Hepatocyte (in vitro differentiated cells): ENCODE data around the gene CNP. TPM values are rescaled to one million over a fixed set of nuclear protein-coding genes. Genes with fewer than 3 reads are reported as not detected.
A peak's percentile ranks its signal among the peaks of the same experiment; 100 is the strongest.

Source experiments
- DNase-seq: peaks from one replicate; pipeline ENCODE4 v3.0.0-alpha.2; 2016; ENCODE audit warnings: low spot score
- H2AFZ ChIP-seq: fragments of 200-600 bp; sonication (generic); 2 replicates; pipeline ENCODE4 v1.6.0; 2016; ENCODE audit warnings: antibody characterized with exemption, mild to moderate bottlenecking
- H3K27ac ChIP-seq: fragments of 200-600 bp; sonication (generic); 2 replicates; pipeline ENCODE4 v1.5.1; 2016; ENCODE audit warnings: mild to moderate bottlenecking
- H3K27me3 ChIP-seq: fragments of 200-600 bp; sonication (generic); 2 replicates; pipeline ENCODE4 v1.6.1; 2016
- H3K36me3 ChIP-seq: fragments of 200-600 bp; sonication (generic); replicated peaks from 2 replicates; pipeline ENCODE4 v1.5.1; 2016; ENCODE audit warnings: low read depth; ENCODE audit not compliant: insufficient read depth
- H3K4me1 ChIP-seq: fragments of 200-600 bp; sonication (generic); 2 replicates; pipeline ENCODE4 v1.5.1; 2016; ENCODE audit warnings: mild to moderate bottlenecking, moderate library complexity; ENCODE audit not compliant: insufficient read depth
- H3K4me2 ChIP-seq: fragments of 200-600 bp; sonication (generic); 2 replicates; pipeline ENCODE4 v1.6.0; 2016
- H3K4me3 ChIP-seq: fragments of 200-600 bp; sonication (generic); 2 replicates; pipeline ENCODE4 v1.5.1; 2016; ENCODE audit warnings: mild to moderate bottlenecking
- H3K79me2 ChIP-seq: fragments of 200-600 bp; sonication (generic); 2 replicates; pipeline ENCODE4 v1.6.0; 2017; ENCODE audit warnings: mild to moderate bottlenecking
- H3K9me2 ChIP-seq: fragments of 200-600 bp; sonication (generic); replicated peaks from 2 replicates; pipeline ENCODE4 v1.6.0; 2017; ENCODE audit warnings: mild to moderate bottlenecking; ENCODE audit not compliant: insufficient read depth
- H3K9me3 ChIP-seq: fragments of 200-600 bp; sonication (generic); 2 replicates; pipeline ENCODE4 v1.5.1; 2016; ENCODE audit warnings: low read depth, mild to moderate bottlenecking
- H4K20me1 ChIP-seq: fragments of 200-600 bp; sonication (generic); 2 replicates; pipeline ENCODE4 v1.6.0; 2016; ENCODE audit warnings: mild to moderate bottlenecking; ENCODE audit not compliant: insufficient read depth, poor library complexity, severe bottlenecking
- EZH2 ChIP-seq: fragments of 200-600 bp; sonication (generic); IDR thresholded peaks from 2 replicates; pipeline ENCODE4 v1.6.1; 2016; ENCODE audit warnings: antibody characterized with exemption, mild to moderate bottlenecking, borderline replicate concordance
- EZH2phosphoT487 ChIP-seq: fragments of 200-600 bp; sonication (generic); IDR thresholded peaks from one replicate; pipeline ENCODE4 v1.6.1; 2018; ENCODE audit warnings: antibody characterized with exemption, mild to moderate bottlenecking, low read depth, moderate library complexity; ENCODE audit not compliant: unreplicated experiment, severe bottlenecking
- WGBS: methylation state at CpG from one replicate; pipeline ENCODE4 v1.1.6; 2016; ENCODE audit warnings: low lambda C conversion rate; ENCODE audit errors: missing lambda C conversion rate; 5-methylcytosine and 5-hydroxymethylcytosine counted together
- polyA plus RNA-seq: library from polyadenylated mRNA; unstranded; fragments of >200 nt; fragmentation: Nextera tagmentation; extraction: Ambion mirVana; gene quantifications from 2 replicates; pipeline ENCODE4 v1.2.1, GENCODE V29; 2016
- total RNA-seq: library from RNA; depleted of rRNA; stranded (reverse); fragments of >200 nt; gene quantifications from 2 replicates; pipeline ENCODE4 v1.2.3, GENCODE V29; 2014
- TF ChIP-seq, protein P1 (sequence below): fragments of 200-600 bp; sonication (generic); IDR thresholded peaks from 2 replicates; pipeline ENCODE4 v1.5.1; 2016; ENCODE audit warnings: antibody characterized with exemption, mild to moderate bottlenecking; ENCODE audit not compliant: poor library complexity

The CNP gene
- total and polyA plus RNA-seq, 2 experiments from 2014 or later, result 61.4 to 97.0 TPM

DNA sequence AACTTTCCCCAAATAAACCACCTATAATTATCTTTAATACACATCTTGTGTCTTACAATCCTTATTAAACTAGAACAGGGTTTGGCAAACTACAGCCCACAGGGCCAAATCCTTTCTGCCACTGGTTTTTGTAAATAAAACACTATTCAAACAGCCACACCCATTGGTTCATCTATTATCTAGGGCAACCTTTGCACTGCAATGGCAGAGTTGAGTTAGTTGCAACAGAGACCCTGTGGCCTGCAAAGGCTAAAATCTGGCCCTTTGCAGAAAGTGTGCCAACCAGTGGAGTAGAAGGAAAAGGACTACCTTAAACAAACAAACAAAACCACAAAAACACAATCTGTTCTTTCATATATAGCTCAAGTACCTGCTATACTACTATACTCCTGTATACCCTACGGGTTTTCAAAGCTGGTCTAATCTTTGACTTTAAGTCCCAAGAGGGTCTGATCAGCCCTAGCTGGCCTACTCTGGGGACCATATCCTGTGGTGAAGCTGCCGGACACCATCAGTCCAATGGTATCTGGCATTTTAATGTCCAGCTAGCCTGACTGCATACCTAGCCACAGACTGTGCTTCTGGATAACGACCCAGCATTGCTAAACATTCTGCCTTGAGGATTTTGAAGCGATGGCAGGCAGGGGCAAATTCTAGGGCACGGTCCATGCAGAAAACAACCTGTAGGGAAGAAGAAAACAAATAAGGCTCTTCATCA lies 23.3 kb downstream of the CNP start:
- H3K9me2 ChIP-seq, result no peaks in the 10 kb centered on the region
- peak overlapping the region; percentile 18 for H3K4me2 ChIP-seq
- no peak for TF ChIP-seq EZH2phosphoT487
- TF ChIP-seq, protein P1, sequence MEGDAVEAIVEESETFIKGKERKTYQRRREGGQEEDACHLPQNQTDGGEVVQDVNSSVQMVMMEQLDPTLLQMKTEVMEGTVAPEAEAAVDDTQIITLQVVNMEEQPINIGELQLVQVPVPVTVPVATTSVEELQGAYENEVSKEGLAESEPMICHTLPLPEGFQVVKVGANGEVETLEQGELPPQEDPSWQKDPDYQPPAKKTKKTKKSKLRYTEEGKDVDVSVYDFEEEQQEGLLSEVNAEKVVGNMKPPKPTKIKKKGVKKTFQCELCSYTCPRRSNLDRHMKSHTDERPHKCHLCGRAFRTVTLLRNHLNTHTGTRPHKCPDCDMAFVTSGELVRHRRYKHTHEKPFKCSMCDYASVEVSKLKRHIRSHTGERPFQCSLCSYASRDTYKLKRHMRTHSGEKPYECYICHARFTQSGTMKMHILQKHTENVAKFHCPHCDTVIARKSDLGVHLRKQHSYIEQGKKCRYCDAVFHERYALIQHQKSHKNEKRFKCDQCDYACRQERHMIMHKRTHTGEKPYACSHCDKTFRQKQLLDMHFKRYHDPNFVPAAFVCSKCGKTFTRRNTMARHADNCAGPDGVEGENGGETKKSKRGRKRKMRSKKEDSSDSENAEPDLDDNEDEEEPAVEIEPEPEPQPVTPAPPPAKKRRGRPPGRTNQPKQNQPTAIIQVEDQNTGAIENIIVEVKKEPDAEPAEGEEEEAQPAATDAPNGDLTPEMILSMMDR, result no peak
- TF ChIP-seq EZH2, result no peak
- peak overlapping the region; percentile 58 for H3K27ac ChIP-seq
- no peak overlapping the region for H2AFZ ChIP-seq
- peaks cover 17% of the 10 kb centered on the region for H3K4me1 ChIP-seq
- 76% methylated on average over 5 of the region's 5 CpGs for WGBS
- no peaks in the 10 kb centered on the region for H4K20me1 ChIP-seq
- peaks cover 9% of the 10 kb centered on the region for H3K36me3 ChIP-seq
- no peaks in the 10 kb centered on the region for H3K9me3 ChIP-seq
- H3K4me3 ChIP-seq, result no peak overlapping the region
- no peaks in the 10 kb centered on the region for H3K27me3 ChIP-seq
- peaks cover 9% of the 10 kb centered on the region for H3K79me2 ChIP-seq
- DNase-seq, result peak; percentile 30

DNA sequence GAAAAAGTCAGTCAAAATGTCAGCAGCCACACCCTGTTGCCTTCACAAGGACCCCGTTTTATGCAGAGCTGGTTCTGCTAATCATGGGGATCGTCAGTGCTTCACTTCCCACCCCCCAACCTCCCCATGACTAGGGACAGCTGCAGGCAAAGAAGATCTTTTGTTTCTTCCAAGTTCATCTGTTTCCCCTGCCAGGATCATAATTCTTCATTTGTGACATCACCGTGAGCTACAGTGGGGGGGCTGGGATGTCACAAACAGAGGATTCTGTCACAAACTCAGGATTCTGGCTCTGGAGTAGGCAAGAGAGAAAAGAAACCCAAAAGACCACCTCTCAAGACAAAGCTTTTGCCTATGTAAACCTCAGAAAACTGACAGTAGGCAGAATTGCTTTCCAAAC lies 26.0 kb downstream of the CNP start:
- Histone ChIP-seq H3K27ac (no peak overlapping the region), H2AFZ (no peak overlapping the region), H3K4me2 (no peak overlapping the region), H3K4me3 (no peak overlapping the region), H3K27me3 (no peaks in the 10 kb centered on the region), H3K36me3 (peaks cover 9% of the 10 kb centered on the region), H3K4me1 (peaks cover 17% of the 10 kb centered on the region), H3K79me2 (peaks cover 14% of the 10 kb centered on the region), H3K9me3 (no peaks in the 10 kb centered on the region), H3K9me2 (no peaks in the 10 kb centered on the region), H4K20me1 (no peaks in the 10 kb centered on the region)
- no peak for DNase-seq
- TF ChIP-seq EZH2phosphoT487, result no peak
- WGBS, result 93% methylated on average over 3 of the region's 3 CpGs

DNA sequence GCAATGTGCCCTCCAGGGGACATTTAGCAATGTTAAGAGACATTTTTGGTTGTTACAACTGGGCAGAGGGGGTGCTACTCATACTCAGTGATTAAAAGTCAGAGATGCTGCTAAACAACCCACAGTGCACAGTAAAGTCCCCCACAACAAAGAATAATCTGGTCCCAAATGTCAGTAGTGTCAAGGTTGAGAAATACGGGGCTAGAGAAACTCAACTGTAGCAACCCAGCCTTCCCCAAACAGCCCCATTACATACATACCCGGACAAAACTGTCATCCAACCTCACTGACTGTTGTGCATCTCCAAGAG lies 30.2 kb downstream of the CNP start:
- H3K4me3 ChIP-seq, result no peak overlapping the region
- H3K4me2 ChIP-seq, result no peak overlapping the region
- no peak overlapping the region for H3K27ac ChIP-seq
- H3K9me2 ChIP-seq, result no peaks in the 10 kb centered on the region
- no peak overlapping the region for H2AFZ ChIP-seq
- TF ChIP-seq, protein P1, result no peak
- TF ChIP-seq EZH2phosphoT487 (no peak), EZH2 (no peak)
- peaks cover 44% of the 10 kb centered on the region for H3K79me2 ChIP-seq
- peaks cover 5% of the 10 kb centered on the region for H3K36me3 ChIP-seq
- DNase-seq, result no peak
- WGBS, result 91% methylated on average over 2 of the region's 2 CpGs
- peaks cover 4% of the 10 kb centered on the region for H4K20me1 ChIP-seq
- H3K4me1 ChIP-seq, result no peaks in the 10 kb centered on the region
- H3K9me3 ChIP-seq, result no peaks in the 10 kb centered on the region
- H3K27me3 ChIP-seq, result no peaks in the 10 kb centered on the region

DNA sequence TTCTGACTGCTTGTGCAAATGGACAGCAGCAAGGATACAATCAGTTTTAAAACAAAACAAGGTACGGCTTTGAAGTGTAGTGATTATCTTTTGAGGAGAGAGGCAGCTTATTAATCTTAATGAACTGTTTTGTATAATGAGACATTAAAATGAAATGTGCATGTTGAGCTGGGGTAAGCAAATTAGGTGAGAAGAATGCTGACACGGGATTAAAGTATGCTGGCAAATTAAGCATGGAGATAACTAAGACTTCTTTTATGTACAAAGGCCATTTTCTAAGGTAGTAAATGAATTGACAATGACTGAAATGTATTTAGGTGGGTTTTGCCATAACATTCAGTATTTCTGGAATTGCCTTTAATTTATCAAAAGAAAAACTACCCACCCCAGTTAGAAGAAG lies 31.9 kb downstream of the CNP start:
- Histone ChIP-seq H3K36me3 (no peaks in the 10 kb centered on the region), H3K27me3 (no peaks in the 10 kb centered on the region), H4K20me1 (peaks cover 14% of the 10 kb centered on the region), H3K9me3 (no peaks in the 10 kb centered on the region), H3K4me1 (peaks cover 14% of the 10 kb centered on the region), H3K27ac (no peak overlapping the region), H3K79me2 (peaks cover 60% of the 10 kb centered on the region), H3K4me3 (no peak overlapping the region), H2AFZ (no peak overlapping the region), H3K4me2 (no peak overlapping the region), H3K9me2 (no peaks in the 10 kb centered on the region)
- TF ChIP-seq EZH2, result no peak
- TF ChIP-seq EZH2phosphoT487, result no peak
- TF ChIP-seq, protein P1, result no peak
- 50% methylated on average over 2 of the region's 2 CpGs for WGBS
- DNase-seq, result no peak
